GM23338 (cell line): ENCODE results near the gene DLG5. TPM values are rescaled to one million over a fixed set of nuclear protein-coding genes. Genes with fewer than 3 reads are reported as not detected.

Experiments
- ATAC-seq: fragments of 200-7000 bp; cut with Tn5 transposase; 3 replicates; pipeline ENCODE4 v1.9.1; 2020
- DNase-seq: peaks from one replicate; pipeline ENCODE4 v3.0.0-alpha.2; 2015; ENCODE audit warnings: low spot score
- H2AFZ ChIP-seq: fragments of 200-600 bp; sonication (generic); 2 replicates; pipeline ENCODE4 v1.8.0; 2016; ENCODE audit warnings: antibody characterized with exemption, mild to moderate bottlenecking, moderate library complexity
- H3F3A ChIP-seq: fragments of 200-600 bp; sonication (generic); replicated peaks from 2 replicates; pipeline ENCODE4 v1.8.0; 2017; ENCODE audit warnings: antibody characterized with exemption, mixed run types, low read depth
- H3K27ac ChIP-seq: fragments of 200-600 bp; sonication (generic); 2 replicates; pipeline ENCODE4 v1.6.1; 2016; ENCODE audit warnings: low read depth
- H3K27me3 ChIP-seq: fragments of 200-600 bp; sonication (generic); 2 replicates; pipeline ENCODE4 v1.8.0; 2016; ENCODE audit warnings: mild to moderate bottlenecking, mixed run types, moderate library complexity; ENCODE audit not compliant: insufficient read depth
- H3K36me3 ChIP-seq: fragments of 200-600 bp; sonication (generic); 2 replicates; pipeline ENCODE4 v1.8.0; 2016; ENCODE audit warnings: mild to moderate bottlenecking; ENCODE audit not compliant: insufficient read depth
- H3K4me1 ChIP-seq: fragments of 200-600 bp; sonication (generic); 2 replicates; pipeline ENCODE4 v1.8.0; 2016; ENCODE audit warnings: mild to moderate bottlenecking, moderate library complexity; ENCODE audit not compliant: insufficient read depth
- H3K4me2 ChIP-seq: fragments of 200-600 bp; sonication (generic); 2 replicates; pipeline ENCODE4 v1.7.1; 2017; ENCODE audit warnings: mixed run types
- H3K4me3 ChIP-seq: fragments of 200-600 bp; sonication (generic); 2 replicates; pipeline ENCODE4 v1.6.1; 2016; ENCODE audit warnings: mixed run types
- H3K79me2 ChIP-seq: fragments of 200-600 bp; sonication (generic); replicated peaks from 2 replicates; pipeline ENCODE4 v1.8.0; 2017; ENCODE audit warnings: mild to moderate bottlenecking; ENCODE audit not compliant: insufficient read depth
- H3K9me2 ChIP-seq: fragments of 200-600 bp; sonication (generic); 2 replicates; pipeline ENCODE4 v1.8.0; 2017; ENCODE audit not compliant: insufficient read depth
- H4K20me1 ChIP-seq: fragments of 200-600 bp; sonication (generic); replicated peaks from 2 replicates; pipeline ENCODE4 v1.8.0; 2017; ENCODE audit warnings: mild to moderate bottlenecking; ENCODE audit not compliant: insufficient read depth
- H3K27ac Mint-ChIP-seq: 2 replicates; pipeline ENCODE4 v1.8.0; 2020; ENCODE audit warnings: inconsistent platforms, mild to moderate bottlenecking, moderate library complexity, mixed read lengths
- H3K27me3 Mint-ChIP-seq: 3 replicates; pipeline ENCODE4 v1.8.0; 2022; ENCODE audit warnings: low read depth, mild to moderate bottlenecking, moderate library complexity, mixed read lengths, inconsistent platforms; ENCODE audit not compliant: insufficient read depth, poor library complexity
- H3K36me3 Mint-ChIP-seq: 3 replicates; pipeline ENCODE4 v1.8.0; 2021; ENCODE audit warnings: low read depth, mild to moderate bottlenecking, inconsistent platforms, moderate library complexity, mixed read lengths
- H3K4me1 Mint-ChIP-seq: 3 replicates; pipeline ENCODE4 v1.8.0; 2020; ENCODE audit warnings: mild to moderate bottlenecking, inconsistent platforms, mixed read lengths
- H3K4me3 Mint-ChIP-seq: 3 replicates; pipeline ENCODE4 v1.8.0; 2021; ENCODE audit warnings: moderate library complexity, mild to moderate bottlenecking, inconsistent platforms, mixed read lengths
- H3K9me3 Mint-ChIP-seq: 3 replicates; pipeline ENCODE4 v1.8.0; 2020; ENCODE audit warnings: moderate library complexity, mild to moderate bottlenecking, inconsistent platforms, mixed read lengths
- CREB1 ChIP-seq: fragments of 250-450 bp; sonication (Bioruptor Pico); IDR thresholded peaks from 2 replicates; pipeline ENCODE4 v1.5.0; 2020; ENCODE audit warnings: low read depth, mild to moderate bottlenecking, moderate library complexity
- CTCF ChIP-seq, 2 experiments: fragments of 200-600 bp in 1 of 2; sonication (generic) in 1 of 2; conservative IDR thresholded peaks; 2 replicates each; pipeline versions ENCODE4 v1.5.1 to v1.6.1; 2016 to 2017; ENCODE audit warnings: antibody characterized with exemption in 2 of 2, low read depth in 2 of 2, mild to moderate bottlenecking in 2 of 2, moderate library complexity in 1 of 2
- ETS1 ChIP-seq: IDR thresholded peaks from 2 replicates; pipeline ENCODE4 v1.6.1; 2016; ENCODE audit warnings: antibody characterized with exemption
- EZH2 ChIP-seq: fragments of 200-600 bp; sonication (generic); IDR thresholded peaks from one replicate; pipeline ENCODE4 v1.8.0; 2017; ENCODE audit warnings: antibody characterized with exemption, mild to moderate bottlenecking, low read depth; ENCODE audit not compliant: unreplicated experiment
- EZH2phosphoT487 ChIP-seq: fragments of 200-600 bp; sonication (generic); IDR thresholded peaks from one replicate; pipeline ENCODE4 v1.8.1; 2018; ENCODE audit warnings: antibody characterized with exemption; ENCODE audit not compliant: unreplicated experiment
- JUNB ChIP-seq: IDR thresholded peaks from one replicate; pipeline ENCODE4 v1.6.1; 2016; ENCODE audit warnings: antibody characterized with exemption; ENCODE audit not compliant: unreplicated experiment
- NANOG ChIP-seq: IDR thresholded peaks from 2 replicates; pipeline ENCODE4 v1.6.1; 2016; ENCODE audit warnings: antibody characterized with exemption, borderline replicate concordance
- POLR2AphosphoS5 ChIP-seq: IDR thresholded peaks from 2 replicates; pipeline ENCODE4 v1.6.1; 2016; ENCODE audit warnings: antibody characterized with exemption, low read depth
- REST ChIP-seq: IDR thresholded peaks from one replicate; pipeline ENCODE4 v1.6.1; 2018; ENCODE audit warnings: antibody characterized with exemption; ENCODE audit not compliant: unreplicated experiment
- STAT1 ChIP-seq: IDR thresholded peaks from one replicate; pipeline ENCODE4 v1.6.1; 2016; ENCODE audit warnings: antibody characterized with exemption; ENCODE audit not compliant: unreplicated experiment
- ZNF114 ChIP-seq: fragments of 250-450 bp; sonication (Bioruptor Pico); IDR thresholded peaks from 2 replicates; pipeline ENCODE4 v1.5.0; 2020; ENCODE audit warnings: mild to moderate bottlenecking, moderate library complexity
- ZNF331 ChIP-seq: fragments of 250-450 bp; sonication (Bioruptor Pico); IDR thresholded peaks from 2 replicates; pipeline ENCODE4 v1.5.0; 2020; ENCODE audit warnings: low read depth, mild to moderate bottlenecking, moderate library complexity
- ZNF462 ChIP-seq: fragments of 250-450 bp; sonication (Bioruptor Pico); IDR thresholded peaks from 2 replicates; pipeline ENCODE4 v1.5.0; 2020; ENCODE audit warnings: mild to moderate bottlenecking, moderate library complexity
- polyA plus RNA-seq: library from polyadenylated mRNA; unstranded; fragments of >200 nt; fragmentation: Nextera tagmentation; extraction: Ambion mirVana; gene quantifications from 2 replicates; pipeline ENCODE4 v1.2.1, GENCODE V29; 2016
- total RNA-seq: library from RNA; depleted of rRNA; stranded (reverse); fragments of >200 nt; shearing (Covaris generic); gene quantifications from 2 replicates; pipeline ENCODE4 v1.2.3, GENCODE V29; 2014

DLG5 gene
- total and polyA plus RNA-seq, 2 experiments from 2014 or later = 7.4 to 66.6 TPM

GRCh38 chr10:77887631-77888355 lies 38.8 kb downstream of the DLG5 start:
- Histone ChIP-seq H3K79me2 (peaks cover 85% of the 10 kb centered on the region), H3K9me2 (no peaks in the 10 kb centered on the region), H3K27me3 (no peaks in the 10 kb centered on the region), H2AFZ (no peak overlapping the region), H3K4me1 (peaks cover 48% of the 10 kb centered on the region), H3K36me3 (no peaks in the 10 kb centered on the region), H3K4me3 (peak overlapping the region; percentile 34; the same call in 1 of the 2 replicates), H4K20me1 (no peaks in the 10 kb centered on the region; the same call in 1 of the 2 replicates), H3K4me2 (peak overlapping the region; percentile 72), H3K27ac (peak overlapping the region; percentile 89), H3F3A (0 out of 2 replicates have a peak, but pooled peaks cover 9% of the 10 kb centered on the region)
- Mint-ChIP-seq H3K4me3 (peak overlapping the region; percentile 53), H3K27me3 (peaks cover 19% of the 10 kb centered on the region), H3K9me3 (no peaks in the 10 kb centered on the region), H3K27ac (peak overlapping the region; percentile 94), H3K36me3 (no peaks in the 10 kb centered on the region; the same call in 2 of the 3 replicates), H3K4me1 (peaks cover 84% of the 10 kb centered on the region)
- TF ChIP-seq ZNF462 (CRISPR knock-in tag) (no peak), ETS1 (no peak), STAT1 (no peak), EZH2phosphoT487 (no peak), POLR2AphosphoS5 (no peak), CTCF (conservative IDR thresholded peaks at IDR 0.05; ENCODE audit: low read depth in 2 of 2) (no peak), ZNF331 (CRISPR knock-in tag) (no peak), ZNF114 (CRISPR knock-in tag) (no peak), JUNB (no peak), EZH2 (no peak), REST (no peak), NANOG (no peak), CREB1 (CRISPR knock-in tag) (no peak)
- ATAC-seq (no peak; the same call in 2 of the 3 replicates), DNase-seq (no peak)
